Subcutaneous adipose tissue (tissue), 4 donors: ENCODE results near the gene GARIN5A. TPM values are rescaled to one million over a fixed set of nuclear protein-coding genes. Genes with fewer than 3 reads are reported as not detected.

Source experiments
- total RNA-seq, 4 donors: library from RNA; depleted of rRNA; stranded (reverse); fragments of >200 nt; gene quantifications; one replicate each; pipeline ENCODE4 v1.1.0, GENCODE V29; 2016
- TF ChIP-seq, protein P1 (sequence below): fragments of 450-650 bp; IDR thresholded peaks from one replicate; pipeline ENCODE4 v1.5.1; 2016; ENCODE audit warnings: low read depth, mild to moderate bottlenecking, control low read depth, antibody characterized with exemption, moderate library complexity

GARIN5A gene
- total RNA-seq, 4 donors from 2014 or later: not detected

DNA sequence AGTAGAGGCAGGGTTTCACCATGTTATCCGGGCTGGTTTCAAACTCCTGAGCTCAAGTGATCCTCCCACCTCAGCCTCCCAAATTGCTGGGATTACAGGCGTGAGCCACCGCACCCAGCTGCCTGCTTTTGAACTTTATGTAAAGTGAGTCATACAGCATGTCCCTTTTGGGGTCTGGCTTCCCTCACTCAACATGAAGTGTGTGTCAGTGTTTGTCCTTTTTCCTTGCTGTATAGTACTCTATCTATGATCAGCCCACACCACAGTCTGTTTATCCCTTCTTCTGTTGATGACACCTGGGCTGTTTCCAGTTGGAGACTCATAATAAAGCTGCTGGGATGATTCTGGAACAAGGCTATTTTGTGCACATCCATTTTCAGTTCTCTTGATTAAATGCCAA is 55.8 kb downstream of the GARIN5A start:
- TF ChIP-seq, protein P1, sequence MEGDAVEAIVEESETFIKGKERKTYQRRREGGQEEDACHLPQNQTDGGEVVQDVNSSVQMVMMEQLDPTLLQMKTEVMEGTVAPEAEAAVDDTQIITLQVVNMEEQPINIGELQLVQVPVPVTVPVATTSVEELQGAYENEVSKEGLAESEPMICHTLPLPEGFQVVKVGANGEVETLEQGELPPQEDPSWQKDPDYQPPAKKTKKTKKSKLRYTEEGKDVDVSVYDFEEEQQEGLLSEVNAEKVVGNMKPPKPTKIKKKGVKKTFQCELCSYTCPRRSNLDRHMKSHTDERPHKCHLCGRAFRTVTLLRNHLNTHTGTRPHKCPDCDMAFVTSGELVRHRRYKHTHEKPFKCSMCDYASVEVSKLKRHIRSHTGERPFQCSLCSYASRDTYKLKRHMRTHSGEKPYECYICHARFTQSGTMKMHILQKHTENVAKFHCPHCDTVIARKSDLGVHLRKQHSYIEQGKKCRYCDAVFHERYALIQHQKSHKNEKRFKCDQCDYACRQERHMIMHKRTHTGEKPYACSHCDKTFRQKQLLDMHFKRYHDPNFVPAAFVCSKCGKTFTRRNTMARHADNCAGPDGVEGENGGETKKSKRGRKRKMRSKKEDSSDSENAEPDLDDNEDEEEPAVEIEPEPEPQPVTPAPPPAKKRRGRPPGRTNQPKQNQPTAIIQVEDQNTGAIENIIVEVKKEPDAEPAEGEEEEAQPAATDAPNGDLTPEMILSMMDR: no peak

DNA sequence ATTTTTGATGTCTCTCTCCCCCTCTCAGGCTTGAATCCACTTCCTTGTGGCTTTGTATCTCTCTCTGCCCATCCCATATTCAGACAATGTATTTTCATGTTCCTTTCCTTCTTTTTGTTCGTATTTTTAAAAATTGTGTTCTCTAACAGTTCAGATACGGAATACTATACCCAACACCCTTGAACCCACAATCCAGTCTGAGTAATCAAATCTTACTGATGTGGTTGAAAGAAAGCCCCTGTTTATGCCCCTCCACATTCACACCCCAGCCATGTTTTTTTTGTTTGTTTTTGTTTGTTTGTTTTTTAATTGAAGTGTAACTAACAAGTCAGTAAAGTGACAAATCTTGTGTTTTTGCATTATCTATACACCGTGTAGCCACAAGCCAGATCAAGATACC is 56.5 kb downstream of the GARIN5A start:
- TF ChIP-seq, protein P1: no peak

DNA sequence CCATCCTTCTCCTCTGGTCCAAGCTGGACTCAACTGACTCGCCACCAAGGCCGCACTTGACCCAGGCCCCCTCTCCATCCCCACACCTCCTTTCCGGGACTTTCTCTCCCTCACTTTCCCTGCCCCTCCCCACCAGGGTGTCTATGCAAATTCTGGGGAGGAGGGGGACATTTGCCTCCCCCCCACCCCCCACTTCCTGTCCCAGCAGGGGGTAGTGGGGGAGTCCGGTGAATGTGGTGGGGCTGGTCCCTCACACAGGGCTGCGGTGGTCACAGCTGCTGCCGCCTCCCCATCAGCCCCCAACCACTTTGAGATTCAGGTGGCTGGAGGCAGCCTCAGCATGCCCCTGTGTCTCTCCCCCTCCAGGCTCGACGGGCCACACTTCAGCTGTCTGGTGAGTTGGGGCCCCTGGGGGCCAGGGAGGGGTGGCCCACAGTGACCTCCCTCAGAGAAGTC is 57.0 kb downstream of the GARIN5A start:
- TF ChIP-seq, protein P1: no peak

DNA sequence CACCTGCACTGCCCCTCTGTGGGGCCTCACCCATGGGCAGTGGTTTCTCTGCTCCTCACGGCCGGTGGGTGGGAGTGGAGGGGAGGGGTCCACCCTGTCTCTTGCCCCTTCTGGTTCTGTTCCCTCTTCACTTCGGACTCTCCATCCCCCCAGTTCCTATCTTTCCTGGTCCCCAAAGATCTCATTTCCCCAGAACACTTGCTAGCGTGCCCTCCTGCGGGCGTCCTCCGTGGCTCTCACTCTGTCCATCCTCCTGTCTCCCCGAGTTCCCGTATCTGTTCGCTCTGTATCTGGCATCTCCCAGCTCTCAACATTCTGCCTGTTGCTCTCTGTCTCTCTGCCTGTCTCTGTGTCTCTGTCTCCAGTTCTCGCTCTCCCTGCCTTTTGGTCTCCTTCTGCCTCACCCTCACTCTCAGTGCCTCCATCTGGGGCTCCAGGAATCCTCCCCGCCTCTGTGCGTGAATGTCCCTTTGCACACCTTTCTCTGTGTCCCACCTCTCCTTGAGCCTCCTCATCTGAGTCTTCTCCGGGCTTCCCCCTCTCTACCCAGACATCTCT is 57.5 kb downstream of the GARIN5A start:
- TF ChIP-seq, protein P1: no peak

DNA sequence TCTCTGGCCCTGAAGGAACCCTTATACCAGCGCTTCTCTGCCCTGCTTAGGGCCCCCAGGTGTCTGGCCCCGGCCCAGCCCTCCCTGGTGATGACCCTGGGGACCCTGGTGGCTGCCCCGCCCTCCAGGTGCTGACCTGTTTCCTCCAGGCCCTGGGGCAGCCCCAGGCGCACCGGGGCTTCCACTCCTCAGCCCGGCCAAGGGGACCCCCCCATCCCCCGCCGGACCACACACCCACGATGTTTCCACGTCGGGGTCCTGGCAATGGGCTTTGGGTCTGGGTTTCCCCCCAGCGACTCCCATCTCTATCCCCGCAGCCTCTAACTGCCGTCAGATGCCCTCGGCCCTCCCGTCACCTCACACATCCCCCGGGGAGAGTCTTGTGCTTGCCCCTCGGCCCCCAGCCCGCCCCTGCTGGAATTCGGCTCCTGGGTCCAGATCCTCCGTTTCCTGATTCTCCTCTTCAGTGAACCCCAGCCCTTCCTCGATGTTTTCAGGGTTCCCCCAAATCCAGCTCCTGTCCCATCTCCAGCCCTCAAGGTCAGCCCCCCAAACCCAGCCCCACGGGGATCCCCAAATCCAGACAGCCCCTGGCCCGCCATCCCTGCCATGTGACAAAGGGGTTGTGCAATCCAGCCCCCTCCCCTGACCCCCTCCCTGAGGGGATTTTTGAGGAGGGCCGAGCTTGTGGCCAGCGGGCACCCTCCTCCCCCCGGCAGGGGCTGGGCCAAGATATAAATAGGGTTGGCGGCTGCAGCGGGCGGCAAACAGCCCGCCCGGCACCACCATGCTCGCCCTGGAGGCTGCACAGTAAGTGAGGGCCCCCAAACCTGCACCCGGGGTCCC is 58.2 kb downstream of the GARIN5A start, which contains the start of gene SPIB:
TSS of gene SPIB (plus strand) at position 763 of the 846 bp plus-strand sequence. CDS start at position 788, 25 bp downstream.
- TF ChIP-seq, protein P1: no peak

DNA sequence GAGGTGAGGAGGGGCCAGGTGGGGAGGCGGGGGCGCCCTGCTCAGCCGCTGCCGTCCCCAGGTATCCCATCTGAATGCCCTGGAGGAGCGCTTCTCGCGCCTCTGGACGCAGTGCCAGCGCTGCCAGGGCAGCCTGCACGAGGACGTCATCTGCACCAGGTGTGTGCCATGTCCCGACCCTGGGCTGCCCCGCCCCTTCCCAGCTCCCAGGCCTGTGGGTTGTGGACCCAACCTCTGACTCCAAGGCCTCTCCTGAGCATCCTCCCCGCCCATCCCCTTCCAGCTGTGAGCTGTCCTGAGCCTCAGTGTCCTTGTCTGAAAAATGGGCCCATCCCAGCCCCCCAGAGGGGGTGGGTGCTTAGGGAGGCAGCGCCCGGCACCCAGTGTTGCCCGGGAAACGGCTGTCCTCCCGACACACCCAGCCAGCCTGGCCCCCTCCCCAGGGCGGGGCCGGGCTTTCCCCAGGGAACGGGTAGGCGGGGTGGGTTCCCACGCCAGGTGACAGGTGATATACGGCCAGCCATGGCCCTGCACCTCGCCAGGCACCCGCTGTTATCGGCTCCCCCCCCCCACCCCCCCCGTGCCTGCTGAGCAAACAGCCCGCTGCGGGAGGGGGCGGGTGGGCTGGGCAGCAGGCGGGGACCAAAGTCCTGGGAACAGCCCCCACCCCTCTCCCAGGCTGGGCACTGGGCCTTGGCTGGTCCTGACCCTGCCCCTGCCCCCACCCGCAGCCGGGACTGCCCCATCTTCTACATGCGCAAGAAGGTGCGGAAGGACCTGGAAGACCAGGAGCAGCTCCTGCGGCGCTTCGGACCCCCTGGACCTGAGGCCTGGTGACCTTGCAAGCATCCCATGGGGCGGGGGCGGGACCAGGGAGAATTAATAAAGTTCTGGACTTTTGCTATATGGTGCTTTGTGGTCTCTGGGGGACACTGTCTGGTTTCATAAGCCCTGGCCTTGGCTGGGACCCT is 59.3 kb downstream of the GARIN5A start:
- TF ChIP-seq, protein P1: no peak

Other genes with a start within 250 kb of the GARIN5A start
- gene KCNC3, start 147.5 kb downstream of the GARIN5A start, total RNA-seq: under 1 TPM; 0.16 to 0.75 (median 0.28) TPM
- 1 to 10 TPM in 1 of 4 donors, under 1 TPM in 2, not detected in 1; 0.66 to 1.3 (median 0.85) TPM for gene NAPSA, start 111.2 kb downstream of the GARIN5A start, total RNA-seq
- 10 to 100 TPM; 39.9 to 95.9 (median 75.3) TPM for gene NR1H2, start 100.4 kb downstream of the GARIN5A start, total RNA-seq
- 10 to 100 TPM in 3 of 4 donors, 1 to 10 TPM in 1; 4.1 to 15.6 (median 10.9) TPM for gene POLD1, start 92.5 kb downstream of the GARIN5A start, total RNA-seq
- not detected for gene SPIB, start 57.9 kb downstream of the GARIN5A start, total RNA-seq
- gene MYBPC2, start 44.0 kb downstream of the GARIN5A start, total RNA-seq: not detected
- 10 to 100 TPM; 10.9 to 63.4 (median 47.2) TPM for gene EMC10, start 341 bp downstream of the GARIN5A start, total RNA-seq
- 10 to 100 TPM in 3 of 4 donors, 1 to 10 TPM in 1; 6.8 to 36.5 (median 27.1) TPM for gene JOSD2, start 34.3 kb upstream of the GARIN5A start, total RNA-seq
- gene ASPDH, start 37.1 kb upstream of the GARIN5A start, total RNA-seq: not detected
- under 1 TPM in 3 of 4 donors, not detected in 1; 0.19 to 0.34 (median 0.22) TPM for gene LRRC4B, start 91.6 kb upstream of the GARIN5A start, total RNA-seq
- not detected for gene SYT3, start 163.0 kb upstream of the GARIN5A start, total RNA-seq
- gene C19orf81, start 172.6 kb upstream of the GARIN5A start, total RNA-seq: 1 to 10 TPM in 1 of 4 donors, not detected in 3; 1.9 TPM
- 1 to 10 TPM in 1 of 4 donors, not detected in 3; 1.0 TPM for gene SHANK1, start 243.0 kb upstream of the GARIN5A start, total RNA-seq
- gene CLEC11A, start 246.5 kb upstream of the GARIN5A start, total RNA-seq: 10 to 100 TPM in 2 of 4 donors, 1 to 10 TPM in 2; 4.1 to 23.5 (median 9.6) TPM